ENCODE measurements around the gene OPCML. TPM values are rescaled to one million over a fixed set of nuclear protein-coding genes. Genes with fewer than 3 reads are reported as not detected.
A peak's percentile ranks its signal among the peaks of the same experiment; 100 is the strongest.

Gene OPCML
- total RNA-seq, 1 donor from 2014 or later = not detected

DNA sequence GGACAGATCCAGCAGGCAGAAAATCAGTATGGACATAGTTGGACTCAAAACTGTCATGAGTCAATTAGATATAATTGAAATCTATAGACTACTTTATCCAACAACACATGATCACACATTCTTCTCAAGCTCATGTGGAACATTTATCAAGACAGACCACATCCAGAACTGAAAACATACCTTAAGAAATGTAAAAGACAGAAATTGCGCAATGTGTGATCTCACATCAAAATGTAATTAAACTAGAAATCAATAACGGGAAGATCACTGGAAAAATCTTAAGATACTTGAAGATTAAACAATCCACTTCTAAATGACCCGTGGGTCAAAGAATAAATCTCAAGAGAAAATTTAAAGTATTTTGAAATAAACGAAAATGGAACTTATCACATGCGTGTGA is 435.3 kb downstream of the OPCML start:
- no peak overlapping the region for H3K4me3 Mint-ChIP-seq
- CTCF ChIA-PET = no interaction called here

DNA sequence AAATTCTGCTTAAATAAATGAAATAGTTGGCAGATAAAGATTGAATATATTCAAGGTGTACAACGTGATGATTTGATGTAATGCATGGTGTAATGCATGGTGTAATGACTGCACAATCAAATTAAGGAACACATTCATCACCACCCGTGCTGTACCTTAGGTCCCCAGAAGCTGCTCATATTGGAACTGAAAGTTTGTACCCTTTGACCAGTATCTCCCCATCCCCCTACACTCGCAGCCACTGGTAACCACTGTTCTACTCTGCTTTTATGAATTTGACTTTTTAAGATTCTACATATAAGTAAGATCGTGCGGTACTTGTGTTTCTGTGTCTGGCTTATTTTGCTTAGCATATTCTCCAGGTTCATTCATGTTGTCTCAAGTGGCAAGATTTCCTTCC is 445.8 kb downstream of the OPCML start:
- intact Hi-C loops (cut with micrococcal nuclease) = no loop called here
- Mint-ChIP-seq H3K36me3 (ENCODE audit: low read depth) (no peaks in the 10 kb centered on the region), H3K27me3 (peaks cover 25% of the 10 kb centered on the region), H3K9me3 (no peaks in the 10 kb centered on the region), H3K4me3 (no peak overlapping the region), H3K27ac (no peak overlapping the region), H3K4me1 (no peaks in the 10 kb centered on the region)
- TF ChIP-seq, protein P1, sequence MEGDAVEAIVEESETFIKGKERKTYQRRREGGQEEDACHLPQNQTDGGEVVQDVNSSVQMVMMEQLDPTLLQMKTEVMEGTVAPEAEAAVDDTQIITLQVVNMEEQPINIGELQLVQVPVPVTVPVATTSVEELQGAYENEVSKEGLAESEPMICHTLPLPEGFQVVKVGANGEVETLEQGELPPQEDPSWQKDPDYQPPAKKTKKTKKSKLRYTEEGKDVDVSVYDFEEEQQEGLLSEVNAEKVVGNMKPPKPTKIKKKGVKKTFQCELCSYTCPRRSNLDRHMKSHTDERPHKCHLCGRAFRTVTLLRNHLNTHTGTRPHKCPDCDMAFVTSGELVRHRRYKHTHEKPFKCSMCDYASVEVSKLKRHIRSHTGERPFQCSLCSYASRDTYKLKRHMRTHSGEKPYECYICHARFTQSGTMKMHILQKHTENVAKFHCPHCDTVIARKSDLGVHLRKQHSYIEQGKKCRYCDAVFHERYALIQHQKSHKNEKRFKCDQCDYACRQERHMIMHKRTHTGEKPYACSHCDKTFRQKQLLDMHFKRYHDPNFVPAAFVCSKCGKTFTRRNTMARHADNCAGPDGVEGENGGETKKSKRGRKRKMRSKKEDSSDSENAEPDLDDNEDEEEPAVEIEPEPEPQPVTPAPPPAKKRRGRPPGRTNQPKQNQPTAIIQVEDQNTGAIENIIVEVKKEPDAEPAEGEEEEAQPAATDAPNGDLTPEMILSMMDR (IDR thresholded peaks at IDR 0.05) = no peak
- CTCF ChIA-PET = no interaction called here
- no peak for DNase-seq
- POLR2A ChIA-PET = no interaction called here
- no peak for ATAC-seq (ENCODE audit: low read depth)

More for the DNA sequence above, 435.3 kb downstream of the OPCML start:
- ATAC-seq (ENCODE audit: low read depth) = no peak
- POLR2A ChIA-PET = no interaction called here
- H3K27me3 Mint-ChIP-seq = no peaks in the 10 kb centered on the region
- no peak for DNase-seq
- no peak overlapping the region for H3K27ac Mint-ChIP-seq
- no peaks in the 10 kb centered on the region for H3K4me1 Mint-ChIP-seq
- TF ChIP-seq, protein P1 (IDR thresholded peaks at IDR 0.05) = no peak
- no peaks in the 10 kb centered on the region for H3K36me3 Mint-ChIP-seq (ENCODE audit: low read depth)
- intact Hi-C loops (cut with micrococcal nuclease) = no loop called here
- H3K9me3 Mint-ChIP-seq = peaks cover 7% of the 10 kb centered on the region

DNA sequence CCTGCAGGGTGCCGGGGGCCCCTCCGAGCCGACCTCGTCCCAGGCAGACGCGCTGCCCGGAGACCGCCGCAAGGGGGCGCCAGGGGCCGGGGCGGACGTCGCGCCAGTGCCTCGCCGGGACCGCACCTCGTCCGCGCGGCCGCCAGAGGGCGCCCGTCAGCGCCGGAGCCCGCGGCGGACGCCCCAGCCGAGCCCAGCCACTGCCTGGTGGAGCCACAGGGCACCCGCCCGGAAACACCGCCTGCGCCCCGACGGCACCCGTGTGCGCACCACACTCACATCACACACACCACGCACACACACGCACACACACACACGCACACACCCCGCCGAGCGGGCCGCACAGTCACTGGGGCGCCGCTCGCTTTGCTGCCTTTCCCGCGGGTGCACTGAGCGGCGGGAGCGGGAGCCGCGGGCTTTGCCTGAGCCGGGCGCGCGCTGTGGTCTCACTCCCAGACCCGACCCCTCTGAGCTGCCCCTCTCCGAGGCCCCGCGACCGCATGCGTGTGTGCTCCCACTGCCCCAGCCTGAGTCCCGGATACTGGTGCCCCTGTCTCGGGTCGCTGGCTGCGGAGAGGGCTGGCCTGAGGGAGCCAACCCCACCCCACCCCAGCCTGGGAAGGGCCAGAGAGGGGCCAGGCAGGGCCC is 449.3 kb downstream of the OPCML start:
- Mint-ChIP-seq H3K4me3 (no peak overlapping the region), H3K27ac (no peak overlapping the region), H3K9me3 (no peaks in the 10 kb centered on the region), H3K36me3 (ENCODE audit: low read depth) (no peaks in the 10 kb centered on the region), H3K27me3 (peaks cover 29% of the 10 kb centered on the region), H3K4me1 (no peaks in the 10 kb centered on the region)
- CTCF ChIA-PET = no interaction called here
- no peak for DNase-seq
- intact Hi-C loops (cut with micrococcal nuclease) = no loop called here
- ATAC-seq (ENCODE audit: low read depth) = peak; percentile 42
- POLR2A ChIA-PET = no interaction called here
- TF ChIP-seq, protein P1 (IDR thresholded peaks at IDR 0.05) = no peak

DNA sequence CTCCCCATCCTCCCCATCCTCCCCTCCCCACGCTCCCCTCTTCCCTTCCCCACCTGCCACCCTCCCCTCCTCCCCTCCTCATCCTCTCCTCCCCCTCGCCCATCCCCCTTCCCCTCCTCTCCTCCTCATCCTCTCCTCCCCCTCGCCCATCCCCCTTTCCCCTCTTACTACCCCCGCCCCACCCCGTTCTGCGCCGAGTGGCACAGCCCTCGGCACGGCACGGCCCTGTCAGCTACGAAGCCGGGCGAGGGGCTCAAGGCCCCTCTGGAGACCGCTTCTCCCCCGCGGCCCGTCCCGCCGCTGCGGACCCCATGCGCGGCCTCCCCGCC is 449.9 kb downstream of the OPCML start:
- intact Hi-C loops (cut with micrococcal nuclease) = no loop called here
- H3K9me3 Mint-ChIP-seq = no peaks in the 10 kb centered on the region
- H3K4me3 Mint-ChIP-seq = no peak overlapping the region
- TF ChIP-seq, protein P1 (IDR thresholded peaks at IDR 0.05) = no peak
- no peak overlapping the region for H3K27ac Mint-ChIP-seq
- ChIA-PET POLR2A (no interaction called here), CTCF (no interaction called here)
- no peak for DNase-seq
- no peaks in the 10 kb centered on the region for H3K4me1 Mint-ChIP-seq
- no peak for ATAC-seq (ENCODE audit: low read depth)
- peaks cover 29% of the 10 kb centered on the region for H3K27me3 Mint-ChIP-seq
- H3K36me3 Mint-ChIP-seq (ENCODE audit: low read depth) = no peaks in the 10 kb centered on the region

DNA sequence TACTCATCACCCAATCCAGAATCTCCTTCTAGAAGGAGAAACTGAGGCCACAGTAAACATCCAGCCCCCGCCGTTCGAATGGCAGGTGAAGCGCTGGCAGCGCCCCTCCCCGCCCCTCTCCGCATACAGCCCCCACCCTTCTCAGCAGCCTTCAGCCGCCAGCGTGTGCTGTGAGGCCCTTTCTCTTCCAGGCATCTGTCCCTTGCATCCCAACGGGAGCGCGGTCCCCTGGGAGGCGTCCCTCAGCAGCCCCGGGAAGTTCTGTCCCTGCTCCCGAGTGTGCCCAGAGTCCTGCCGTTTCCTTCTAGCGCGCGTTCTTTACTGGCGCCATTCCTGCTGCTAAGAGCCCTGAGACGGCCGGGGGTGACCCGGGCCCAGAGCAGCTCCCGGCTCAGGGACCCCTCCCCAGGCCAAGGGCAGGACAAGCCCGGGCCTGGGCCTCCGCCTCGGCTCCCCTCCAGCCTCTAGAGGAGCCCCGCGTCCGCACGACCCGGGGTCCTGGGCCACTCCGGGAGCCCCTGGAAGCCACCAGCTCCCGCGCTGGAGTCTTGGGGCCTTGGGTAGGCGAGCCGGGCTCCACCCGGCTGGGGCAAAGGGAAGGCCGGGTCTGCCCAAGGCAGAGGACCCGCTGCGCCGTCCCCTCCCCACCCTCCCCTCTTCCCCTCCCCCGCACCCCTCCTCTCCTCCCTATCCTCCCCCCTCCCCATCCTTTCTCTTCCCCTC is 450.4 kb downstream of the OPCML start:
- CTCF ChIA-PET = no interaction called here
- H3K9me3 Mint-ChIP-seq = no peaks in the 10 kb centered on the region
- H3K27ac Mint-ChIP-seq = no peak overlapping the region
- H3K4me3 Mint-ChIP-seq = no peak overlapping the region
- peaks cover 29% of the 10 kb centered on the region for H3K27me3 Mint-ChIP-seq
- POLR2A ChIA-PET = no interaction called here
- DNase-seq = no peak
- ATAC-seq (ENCODE audit: low read depth) = no peak
- intact Hi-C loops (cut with micrococcal nuclease) = no loop called here
- H3K4me1 Mint-ChIP-seq = no peaks in the 10 kb centered on the region
- TF ChIP-seq, protein P1 (IDR thresholded peaks at IDR 0.05) = no peak
- no peaks in the 10 kb centered on the region for H3K36me3 Mint-ChIP-seq (ENCODE audit: low read depth)

All from activated B cell treated with CpG ODN at 0.5 μM for 24 hours (primary cell).